Thyroid gland (tissue), 4 donors: ENCODE data around the gene SPIB. TPM values are rescaled to one million over a fixed set of nuclear protein-coding genes. Genes with fewer than 3 reads are reported as not detected.
A peak's percentile ranks its signal among the peaks of the same experiment; 100 is the strongest.

Experiments used
- DNase-seq, 2 donors: peaks; one replicate each; pipeline ENCODE4 v3.0.0-alpha.2; 2019
- H3K27ac ChIP-seq, 3 donors: fragments of 200-600 bp; sonication (generic); 1 replicate in 2 of 3; 2 replicates in 1 of 3; pipeline ENCODE4 v1.5.1; 2016 to 2019; ENCODE audit warnings: mild to moderate bottlenecking in 1 of 3, moderate library complexity in 1 of 3
- H3K27me3 ChIP-seq: fragments of 200-600 bp; sonication (generic); one replicate; pipeline ENCODE4 v1.5.1; 2019
- H3K36me3 ChIP-seq, 2 donors: fragments of 200-600 bp; sonication (generic); one replicate each; pipeline ENCODE4 v1.5.1; 2016 to 2019
- H3K4me1 ChIP-seq, 2 donors: fragments of 200-600 bp; sonication (generic); one replicate each; pipeline ENCODE4 v1.5.1; 2017 to 2019
- H3K4me3 ChIP-seq, 3 donors: fragments of 200-600 bp; sonication (generic); replicated peaks in 1 of 3; 1 replicate in 2 of 3; 2 replicates in 1 of 3; pipeline ENCODE4 v1.5.1; 2016; ENCODE audit warnings: mild to moderate bottlenecking in 1 of 3
- H3K9me3 ChIP-seq: fragments of 200-600 bp; sonication (generic); one replicate; pipeline ENCODE4 v1.5.1; 2017
- CTCF ChIP-seq, 6 experiments: fragments of 200-600 bp in 3 of 6; fragments of 450-650 bp in 3 of 6; sonication (generic) in 3 of 6; IDR thresholded peaks; one replicate each; pipeline ENCODE4 v1.5.1; 2016 to 2019; ENCODE audit warnings: antibody characterized with exemption in 6 of 6, mild to moderate bottlenecking in 2 of 6, inconsistent platforms in 1 of 6, moderate library complexity in 1 of 6
- POLR2A ChIP-seq, 2 donors: fragments of 450-650 bp; IDR thresholded peaks; one replicate each; pipeline ENCODE4 v1.6.1; 2017; ENCODE audit warnings: antibody characterized with exemption in 2 of 2, mild to moderate bottlenecking in 2 of 2, moderate library complexity in 1 of 2
- WGBS, 2 donors: methylation state at CpG; one replicate each; pipeline ENCODE4 v1.1.5; 2017; 5-methylcytosine and 5-hydroxymethylcytosine counted together
- intact Hi-C: fragments of 100-400 bp; cut with DNase I; formaldehyde crosslinking; loops from one replicate; pipeline ENCODE4 v1.15.1; 2023
- total RNA-seq, 4 donors: library from RNA; depleted of rRNA; stranded (reverse); fragments of >200 nt; gene quantifications; one replicate each; pipeline ENCODE4 v1.2.3, GENCODE V29; 2016

The SPIB gene
- total RNA-seq, 4 donors from 2014 or later, result not detected

- WGBS, 2 donors, result 78 to 95% methylated on average over 7 of the region's 7 CpGs
These were observed 6.8 kb downstream of the SPIB start for GRCh38 chr19:50425581-50425980.

GRCh38 chr19:50427318-50427925 is 8.7 kb downstream of the SPIB start:
- H3K4me1 ChIP-seq, result peaks cover 12 to 18% of the 10 kb centered on the region in 2 donors
- peak overlapping the region in 1 of 3 donors; percentile 4 for H3K4me3 ChIP-seq
- no peaks in the 10 kb centered on the region for H3K9me3 ChIP-seq
- H3K36me3 ChIP-seq, result no peaks in the 10 kb centered on the region
- H3K27ac ChIP-seq, result peak overlapping the region in 1 of 3 donors; percentile 50
- no peaks in the 10 kb centered on the region for H3K27me3 ChIP-seq
- 84 to 85% methylated on average over 25 to 26 of the region's 26 CpGs for WGBS, 2 donors
- DNase-seq, result no peak
- TF ChIP-seq POLR2A (IDR thresholded peaks at IDR 0.05) (no peak), CTCF (IDR thresholded peaks at IDR 0.05) (no peak)
- intact Hi-C loops, result no loop called here

More at GRCh38 chr19:50425581-50425980, 6.8 kb downstream of the SPIB start:
- no peak for DNase-seq
- Histone ChIP-seq H3K9me3 (no peaks in the 10 kb centered on the region), H3K27me3 (no peaks in the 10 kb centered on the region), H3K36me3 (no peaks in the 10 kb centered on the region), H3K4me3 (no peak overlapping the region), H3K4me1 (peaks cover 8 to 13% of the 10 kb centered on the region in 2 donors), H3K27ac (no peak overlapping the region)
- TF ChIP-seq CTCF (IDR thresholded peaks at IDR 0.05) (no peak), POLR2A (IDR thresholded peaks at IDR 0.05) (no peak)
- intact Hi-C loops, result no loop called here

GRCh38 chr19:50427997-50428425 is 9.3 kb downstream of the SPIB start:
- H3K27ac ChIP-seq, result peak overlapping the region in 2 of 3 donors; percentile 17 to 50
- H3K36me3 ChIP-seq, result no peaks in the 10 kb centered on the region
- 17 to 30% methylated on average over 13 to 14 of the region's 38 CpGs for WGBS, 2 donors
- DNase-seq, result peak; percentile 92 to 95
- intact Hi-C loops, result no loop called here
- no peak for TF ChIP-seq CTCF (IDR thresholded peaks at IDR 0.05)
- TF ChIP-seq POLR2A (IDR thresholded peaks at IDR 0.05), result peak in 1 of 2 donors; percentile 52
- H3K27me3 ChIP-seq, result no peaks in the 10 kb centered on the region
- peaks cover 14 to 22% of the 10 kb centered on the region in 2 donors for H3K4me1 ChIP-seq
- H3K9me3 ChIP-seq, result no peaks in the 10 kb centered on the region
- H3K4me3 ChIP-seq, result peak overlapping the region in 1 of 3 donors; percentile 4

GRCh38 chr19:50428772-50429463 is 10.2 kb downstream of the SPIB start:
- Histone ChIP-seq H3K9me3 (no peaks in the 10 kb centered on the region), H3K27ac (no peak overlapping the region), H3K27me3 (no peaks in the 10 kb centered on the region), H3K36me3 (no peaks in the 10 kb centered on the region), H3K4me3 (no peak overlapping the region), H3K4me1 (peaks cover 14 to 22% of the 10 kb centered on the region in 2 donors)
- intact Hi-C loops, result no loop called here
- TF ChIP-seq POLR2A (IDR thresholded peaks at IDR 0.05), result no peak
- TF ChIP-seq CTCF (IDR thresholded peaks at IDR 0.05), result no peak
- WGBS, 2 donors, result 83 to 87% methylated on average over 7 of the region's 7 CpGs
- DNase-seq, result no peak

- H3K4me3 ChIP-seq, result no peak overlapping the region
- H3K27me3 ChIP-seq, result no peaks in the 10 kb centered on the region
- TF ChIP-seq POLR2A (IDR thresholded peaks at IDR 0.05), result no peak
- TF ChIP-seq CTCF (IDR thresholded peaks at IDR 0.05), result no peak
- H3K9me3 ChIP-seq, result no peaks in the 10 kb centered on the region
- no peak overlapping the region for H3K27ac ChIP-seq
- peaks cover 14 to 22% of the 10 kb centered on the region in 2 donors for H3K4me1 ChIP-seq
- WGBS, 2 donors, result 33 to 45% methylated on average over 13 of the region's 13 CpGs
- H3K36me3 ChIP-seq, result no peaks in the 10 kb centered on the region
- DNase-seq, result no peak
- intact Hi-C loops, result no loop called here
These were observed 12.2 kb downstream of the SPIB start for GRCh38 chr19:50430888-50431342.
